Stimulated activated CD4-positive, alpha-beta T cell treated with anti-CD3 and anti-CD28 coated beads, Interleukin-4, amount 100 ng/mL, for 1 hour (primary cell): ENCODE results near the gene BSPRY.
"Not testable (repeated sequence)": the region's sequence is repeated elsewhere in the genome, so short reads cannot be mapped to it uniquely, and the experiment has no call there.

ENCODE experiments used
- DNase-seq: peaks from one replicate; pipeline ENCODE4 v3.0.0-alpha.2; 2020

BSPRY gene

GRCh38 chr9:113373256-113373655, 23.9 kb downstream of the BSPRY start:
- DNase-seq, result no peak

GRCh38 chr9:113373676-113374392, 24.5 kb downstream of the BSPRY start:
- DNase-seq, result no peak

- no peak for DNase-seq
Observed at GRCh38 chr9:113375057-113376023, 26.0 kb downstream of the BSPRY start.

- peak; percentile 78 for DNase-seq
Observed at GRCh38 chr9:113376634-113377567, 27.6 kb downstream of the BSPRY start, which contains the start of gene HDHD3. Gene HDHD3 (minus strand): TSS chr9:113376986. CDS start chr9:113374354, 2,632 bp downstream.

GRCh38 chr9:113379094-113379828, 29.9 kb downstream of the BSPRY start:
- DNase-seq, result not testable (repeated sequence)

- DNase-seq, result not testable (repeated sequence)
Observed at GRCh38 chr9:113379829-113380210, 30.5 kb downstream of the BSPRY start.

- DNase-seq, result no peak
Observed at GRCh38 chr9:113380869-113381378, 31.6 kb downstream of the BSPRY start.

GRCh38 chr9:113381441-113381840, 32.1 kb downstream of the BSPRY start:
- DNase-seq, result not testable (repeated sequence)

- no peak for DNase-seq
Observed at GRCh38 chr9:113381909-113382411, 32.6 kb downstream of the BSPRY start.

GRCh38 chr9:113386571-113387393, 37.4 kb downstream of the BSPRY start:
- DNase-seq, result no peak

- no peak for DNase-seq
Observed at GRCh38 chr9:113387560-113388230, 38.4 kb downstream of the BSPRY start.

GRCh38 chr9:113388833-113389232, 39.5 kb downstream of the BSPRY start:
- no peak for DNase-seq

GRCh38 chr9:113389451-113389850, 40.1 kb downstream of the BSPRY start:
- DNase-seq, result no peak

- DNase-seq, result no peak
Observed at GRCh38 chr9:113390192-113390960, 41.0 kb downstream of the BSPRY start.

- no peak for DNase-seq
Observed at GRCh38 chr9:113391917-113392316, 42.6 kb downstream of the BSPRY start.

- DNase-seq, result no peak
Observed at GRCh38 chr9:113393281-113393680, 43.9 kb downstream of the BSPRY start.

GRCh38 chr9:113395000-113395861, 45.9 kb downstream of the BSPRY start:
- DNase-seq, result no peak

GRCh38 chr9:113397203-113397631, 47.9 kb downstream of the BSPRY start:
- no peak for DNase-seq
